DMS79 (cell line): ENCODE results near the gene CNTN6.
"Not testable (repeated sequence)": the region's sequence is repeated elsewhere in the genome, so short reads cannot be mapped to it uniquely, and the experiment has no call there.

Experiments used
- DNase-seq: peaks from one replicate; lab custom pipeline; 2025; lab: John Stamatoyannopoulos, UW

CNTN6 gene

DNA sequence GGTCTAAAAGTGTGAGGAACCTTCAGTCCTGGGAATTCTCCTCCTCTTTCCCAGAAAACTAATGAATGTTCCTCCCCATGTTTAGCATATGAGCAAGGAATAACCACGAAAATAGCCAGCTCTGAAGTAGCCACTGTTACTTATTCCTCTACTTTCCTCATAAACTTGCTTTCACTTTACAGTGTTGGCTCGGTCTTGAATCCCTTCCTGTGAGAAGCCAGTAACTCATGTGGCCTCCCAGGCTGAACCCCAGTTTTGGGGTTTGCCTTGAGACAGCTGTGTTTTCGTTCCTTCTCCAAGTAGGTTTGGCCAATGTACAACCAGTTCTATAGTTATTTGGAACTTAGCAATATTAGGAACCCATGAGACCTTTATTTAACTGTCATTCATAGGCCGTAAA, 195.0 kb downstream of the CNTN6 start:
- DNase-seq: no peak

DNA sequence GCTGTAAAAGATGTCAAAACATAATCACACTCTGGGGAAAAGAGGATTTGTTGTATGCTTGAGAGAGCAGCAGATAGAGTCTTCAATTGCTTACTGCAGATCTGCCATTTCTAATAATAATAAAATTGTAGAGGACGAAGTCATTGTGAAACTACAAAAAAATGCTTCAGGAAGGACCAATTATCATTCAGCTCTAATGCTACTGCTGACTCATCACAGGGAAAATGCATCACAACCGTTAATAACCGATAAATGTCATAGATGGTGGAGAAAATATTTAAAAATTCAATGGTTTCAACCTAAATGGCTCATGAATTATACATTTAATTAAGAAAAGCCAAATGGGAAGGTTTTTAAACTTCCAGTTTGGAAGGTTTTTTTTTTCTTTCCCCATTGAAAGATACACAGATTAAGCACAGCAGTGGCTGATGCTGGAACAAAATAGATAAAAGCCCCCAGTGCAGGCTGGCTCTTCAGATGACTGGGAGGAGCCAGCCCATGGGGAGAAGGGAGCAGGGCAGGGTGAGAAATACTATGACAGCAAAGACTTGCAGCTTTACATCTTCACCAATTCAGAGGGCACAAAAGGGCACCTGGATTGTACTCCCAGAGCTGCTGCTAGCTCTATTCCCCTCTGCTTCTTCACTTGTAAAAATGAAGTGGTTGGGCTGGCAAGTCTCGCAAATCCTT, 196.1 kb downstream of the CNTN6 start:
- no peak for DNase-seq

DNA sequence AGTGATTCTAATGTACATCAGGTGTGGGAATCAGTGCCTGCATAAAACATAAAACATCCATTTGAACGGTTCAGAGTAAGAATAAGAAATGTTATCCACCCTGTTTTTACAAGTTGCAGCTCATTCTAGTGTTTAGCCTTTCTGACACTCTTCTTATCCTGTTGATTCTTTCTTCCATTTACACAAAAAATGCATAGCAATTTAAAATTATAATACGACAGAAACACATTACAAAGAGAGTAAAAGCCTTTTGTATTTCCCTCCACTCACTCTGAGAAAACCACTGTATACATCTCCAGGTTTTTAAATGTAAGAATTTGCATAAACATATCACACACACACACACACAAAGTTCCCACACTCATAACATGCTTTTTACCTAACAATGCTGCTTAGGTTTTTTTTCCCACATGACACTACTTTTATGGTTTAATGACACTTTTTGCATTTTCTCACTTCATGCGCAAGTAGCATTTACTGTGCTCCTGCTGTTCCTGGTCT, 199.8 kb downstream of the CNTN6 start:
- DNase-seq: no peak

DNA sequence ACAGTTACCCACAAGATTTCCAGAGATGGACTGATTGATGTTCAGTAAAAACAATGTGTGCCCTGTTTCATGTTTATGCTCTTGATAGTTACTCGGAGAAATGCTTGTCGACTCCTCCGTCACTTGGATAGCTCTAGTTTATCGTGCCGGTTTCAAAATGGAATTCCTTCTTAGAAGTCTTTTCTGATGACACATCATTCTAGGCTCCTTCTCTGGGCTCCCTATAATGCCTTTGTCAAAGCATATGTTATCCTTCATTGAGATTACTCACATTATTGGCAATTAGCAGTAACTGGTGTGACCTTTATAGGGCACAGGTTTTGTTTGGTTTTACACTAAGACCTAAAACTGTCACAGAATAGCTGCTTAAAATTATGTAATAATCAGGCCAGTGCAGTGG, 201.8 kb downstream of the CNTN6 start:
- DNase-seq: no peak

DNA sequence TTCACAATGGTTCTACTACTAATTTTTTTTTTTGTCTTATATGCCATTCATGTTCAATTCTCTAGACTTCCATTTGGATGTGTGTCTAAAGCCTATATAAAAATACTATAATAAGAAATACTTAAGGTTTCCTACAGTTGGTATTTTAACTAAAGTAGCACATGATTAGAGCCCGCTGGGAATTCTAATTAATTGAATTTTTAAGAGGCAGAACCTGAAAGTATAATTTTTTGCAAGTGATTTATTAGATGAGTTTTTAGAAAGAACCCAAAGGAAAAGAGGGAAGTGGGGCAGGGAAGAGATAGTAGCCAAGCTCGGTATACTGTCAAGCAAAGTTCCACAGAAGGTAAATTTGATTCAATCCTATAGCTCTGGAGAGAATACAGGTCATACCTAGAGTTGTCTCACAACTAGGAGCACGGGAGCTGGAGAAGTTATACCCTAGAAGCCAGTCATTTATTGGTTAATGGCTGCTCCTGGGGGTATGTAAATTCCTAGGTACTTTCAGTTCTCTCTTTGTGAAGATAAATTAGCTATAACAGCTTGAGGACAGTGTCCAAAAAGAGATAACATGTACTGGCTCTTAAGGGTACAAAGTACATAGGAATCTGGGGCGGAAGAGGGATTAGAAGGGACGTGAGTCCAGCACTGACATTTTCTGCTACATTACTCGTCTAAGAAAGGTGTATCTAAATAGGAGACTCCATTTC, 225.6 kb downstream of the CNTN6 start:
- no peak for DNase-seq

DNA sequence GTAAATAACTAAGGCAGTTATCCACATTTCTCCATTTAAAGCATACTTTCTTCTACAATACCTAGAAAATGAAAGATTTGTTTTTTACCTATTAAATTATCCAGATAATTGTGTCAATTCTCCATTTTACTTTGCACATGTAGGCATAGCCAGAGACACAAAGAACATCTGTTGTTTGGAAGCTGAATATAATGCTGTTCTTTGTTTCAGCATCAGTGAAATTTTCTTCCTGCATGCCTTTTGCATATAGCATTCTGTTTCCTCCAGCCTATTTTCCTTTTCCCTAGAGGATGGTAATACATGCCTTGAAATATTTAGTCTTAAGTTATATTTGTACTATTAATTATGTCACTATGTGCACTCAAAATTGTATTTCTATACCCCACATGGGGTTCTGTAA, 233.7 kb downstream of the CNTN6 start:
- DNase-seq: no peak

DNA sequence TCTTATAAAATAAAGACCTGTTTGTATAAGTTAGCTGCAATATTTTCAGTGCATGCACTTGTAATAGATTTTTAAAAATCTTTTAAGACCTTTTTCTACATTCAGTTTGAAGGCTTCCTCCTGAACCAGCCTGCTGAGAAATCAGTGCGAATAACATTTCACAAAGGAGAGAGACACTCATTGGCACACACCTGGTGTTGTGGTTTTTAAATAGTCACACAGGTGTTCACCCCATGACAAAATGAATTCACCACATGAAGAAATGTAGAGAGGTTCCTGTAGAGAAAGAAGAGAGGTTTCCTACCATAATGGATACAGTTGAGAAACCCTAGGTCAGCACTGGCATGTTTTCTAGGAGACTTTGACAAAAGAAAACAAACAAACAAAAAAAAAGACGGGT, 237.3 kb downstream of the CNTN6 start:
- no peak for DNase-seq

DNA sequence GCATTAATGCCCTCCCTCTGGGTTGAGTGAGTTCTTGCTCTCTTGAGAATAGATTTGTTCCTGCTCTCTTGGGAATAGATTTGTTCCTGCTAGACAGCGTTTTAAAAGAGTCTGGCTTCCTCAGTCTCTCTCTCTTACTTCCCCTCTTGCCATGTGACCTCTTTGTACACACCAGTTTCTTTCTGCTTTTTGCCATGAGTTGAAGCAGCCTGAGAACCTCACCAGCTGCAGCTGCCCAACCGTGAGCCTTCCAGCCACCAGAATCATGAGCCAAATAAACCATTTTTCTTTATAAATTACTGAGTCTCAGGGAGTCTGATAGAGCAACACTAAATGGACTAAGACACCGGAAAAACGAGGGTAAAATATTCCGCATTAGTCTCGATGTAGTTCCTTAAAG, 253.6 kb downstream of the CNTN6 start:
- DNase-seq: no peak

DNA sequence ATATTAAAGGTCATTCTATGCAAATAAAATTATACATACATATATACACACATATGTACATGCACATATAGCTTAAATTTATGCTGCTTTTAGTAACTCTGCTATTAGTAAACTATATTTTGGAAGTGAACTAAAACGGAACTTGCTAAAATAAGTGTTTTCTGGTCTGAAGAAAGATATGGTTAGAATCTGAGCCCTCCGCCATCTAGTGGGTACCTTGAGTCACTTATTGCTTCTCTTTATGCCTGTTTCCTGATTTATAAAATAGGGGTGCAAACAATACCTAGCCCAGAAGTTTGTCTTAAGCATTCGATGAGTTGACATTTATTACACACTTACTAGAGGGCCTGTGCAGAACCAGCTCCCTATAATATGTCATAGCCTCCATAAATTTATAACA, 255.7 kb downstream of the CNTN6 start:
- no peak for DNase-seq

DNA sequence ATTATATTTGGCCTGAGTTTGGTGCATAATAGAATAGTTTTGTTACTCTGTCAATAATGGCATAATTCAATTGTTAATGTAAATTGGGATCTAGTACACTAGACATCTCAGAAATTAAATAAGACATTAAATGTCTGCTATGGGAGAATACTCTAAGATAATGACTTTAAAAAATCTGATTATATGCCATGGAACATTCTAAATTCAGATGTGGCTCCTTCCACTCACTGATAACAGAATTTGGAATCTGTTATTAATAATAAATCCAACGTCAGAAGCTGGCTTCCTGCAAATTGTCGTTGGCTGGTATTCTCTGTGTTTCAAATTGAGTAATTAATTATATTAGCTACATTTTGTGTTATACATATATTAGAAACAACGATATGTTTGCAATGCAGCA, 258.1 kb downstream of the CNTN6 start:
- no peak for DNase-seq

DNA sequence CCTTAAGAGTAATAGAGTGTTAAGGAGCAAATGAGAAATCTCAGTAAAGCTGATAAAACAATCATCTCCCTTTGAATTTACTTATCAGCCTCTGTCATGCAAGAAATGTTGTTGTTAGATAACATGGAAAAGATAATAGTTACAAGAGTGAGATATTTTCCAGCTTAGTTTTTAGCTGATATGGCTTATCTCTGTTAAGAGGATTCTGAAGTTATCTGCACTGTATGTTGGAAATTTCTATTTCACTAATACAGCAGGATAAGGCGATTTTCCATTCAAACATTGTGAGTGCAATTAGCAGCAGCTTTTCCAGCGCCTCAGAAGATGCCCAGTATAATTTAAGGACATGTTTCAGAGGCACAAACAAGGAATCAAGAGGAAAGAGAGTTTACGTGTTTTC, 262.9 kb downstream of the CNTN6 start:
- no peak for DNase-seq

DNA sequence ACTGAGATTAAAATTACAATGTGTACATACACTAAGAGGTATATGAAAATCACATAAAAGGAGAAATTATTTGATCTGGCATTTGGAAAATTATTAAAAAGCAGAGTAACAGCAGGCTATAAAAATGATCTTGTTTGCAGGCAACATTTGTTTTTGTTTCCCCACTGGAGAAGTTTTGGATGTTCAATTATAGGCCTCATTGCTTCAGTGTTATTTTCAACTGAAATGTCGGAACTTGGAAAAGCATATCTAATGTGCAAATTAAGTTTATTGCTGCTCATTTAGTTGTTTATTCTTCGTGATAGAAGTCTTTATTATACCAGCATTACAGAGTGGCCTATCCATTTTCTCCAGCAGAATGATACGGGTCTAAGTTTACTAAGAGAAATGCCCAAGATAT, 263.3 kb downstream of the CNTN6 start:
- DNase-seq: no peak

DNA sequence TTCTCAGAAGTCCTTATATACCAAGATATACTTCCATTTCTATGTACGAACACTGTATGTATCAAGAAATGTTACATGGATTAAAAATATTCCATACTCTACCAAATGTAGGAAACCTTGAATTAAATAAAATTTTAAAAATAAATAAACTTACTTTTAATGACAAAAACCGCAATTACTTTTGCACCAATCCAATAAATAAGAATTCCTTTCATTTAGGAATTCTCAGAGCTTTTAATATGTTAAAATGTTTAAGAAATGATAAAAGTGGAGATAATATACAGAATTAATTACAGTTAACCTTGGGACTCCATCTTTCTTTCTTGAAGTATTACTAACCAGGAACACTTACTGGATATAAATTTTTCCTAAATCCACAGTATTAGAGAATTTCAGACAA, 272.7 kb downstream of the CNTN6 start:
- DNase-seq: no peak

DNA sequence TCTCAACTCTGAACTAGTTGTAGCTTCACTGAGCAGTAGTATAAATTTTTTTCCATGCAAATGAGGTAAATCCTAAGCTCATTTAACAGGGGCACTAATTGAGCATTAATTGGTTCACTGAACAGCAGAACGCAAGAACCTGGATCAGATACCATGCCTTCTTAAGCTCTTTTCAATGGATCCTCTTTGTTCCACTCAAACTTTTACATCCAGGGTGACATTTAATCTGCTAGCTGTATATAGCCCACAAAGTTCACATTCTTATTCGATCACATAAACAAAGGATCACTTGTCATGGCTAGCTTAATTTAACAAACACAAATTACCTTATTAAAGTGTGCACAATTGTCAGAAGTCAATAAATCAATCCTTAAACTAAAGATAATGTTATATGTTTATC, 281.6 kb downstream of the CNTN6 start:
- no peak for DNase-seq

DNA sequence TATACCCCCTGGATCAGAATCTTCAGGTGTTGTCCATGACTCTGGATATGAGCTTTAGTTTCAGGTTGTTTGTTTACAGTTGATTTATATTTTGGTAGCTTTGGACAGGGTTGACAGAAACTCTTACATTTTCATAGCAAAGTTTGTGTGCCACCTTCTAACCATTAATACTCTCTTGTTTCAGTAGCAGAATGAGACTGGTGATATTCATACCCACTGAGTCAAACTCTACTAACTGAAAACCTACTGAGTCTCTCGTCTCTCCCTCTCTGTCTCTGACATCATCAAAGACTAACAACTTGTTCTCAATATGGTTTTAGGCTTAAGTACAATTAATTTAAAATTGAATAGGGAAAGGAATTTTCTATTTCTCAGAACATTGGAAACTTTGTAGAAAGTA, 282.3 kb downstream of the CNTN6 start:
- DNase-seq: no peak

DNA sequence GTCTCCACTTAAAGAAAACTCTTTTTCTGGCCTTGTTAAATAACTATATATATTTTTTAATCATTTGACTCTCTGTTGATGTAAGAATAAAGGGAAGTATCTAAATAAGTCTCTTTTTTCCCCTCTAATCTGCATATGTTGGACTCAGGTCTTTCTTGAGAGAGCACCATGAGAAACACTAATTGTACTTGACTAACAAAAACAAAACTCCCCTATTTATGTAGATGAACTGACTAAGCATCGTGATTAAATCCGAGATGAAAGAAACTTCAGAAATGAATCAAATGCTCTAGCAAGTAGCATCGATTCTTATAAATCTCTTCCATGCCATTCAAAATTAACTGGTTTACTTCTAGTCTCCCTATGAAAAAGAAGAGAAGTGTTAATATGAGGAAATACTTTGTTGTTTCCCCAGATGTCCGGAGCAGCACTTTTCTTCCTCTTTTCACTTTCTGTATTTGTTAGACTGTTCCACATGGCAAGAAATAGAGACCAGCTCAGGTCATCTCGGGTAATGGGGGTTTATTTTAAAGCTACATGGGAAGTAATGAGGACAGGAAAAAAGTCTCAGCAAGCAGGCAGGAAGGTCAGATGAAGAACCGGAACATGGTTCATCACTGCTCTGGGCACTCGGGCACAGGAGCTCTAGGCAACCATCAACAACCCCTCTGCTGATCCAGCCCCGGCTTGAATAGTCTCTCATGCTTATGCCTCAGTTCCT, 288.3 kb downstream of the CNTN6 start:
- DNase-seq: no peak

DNA sequence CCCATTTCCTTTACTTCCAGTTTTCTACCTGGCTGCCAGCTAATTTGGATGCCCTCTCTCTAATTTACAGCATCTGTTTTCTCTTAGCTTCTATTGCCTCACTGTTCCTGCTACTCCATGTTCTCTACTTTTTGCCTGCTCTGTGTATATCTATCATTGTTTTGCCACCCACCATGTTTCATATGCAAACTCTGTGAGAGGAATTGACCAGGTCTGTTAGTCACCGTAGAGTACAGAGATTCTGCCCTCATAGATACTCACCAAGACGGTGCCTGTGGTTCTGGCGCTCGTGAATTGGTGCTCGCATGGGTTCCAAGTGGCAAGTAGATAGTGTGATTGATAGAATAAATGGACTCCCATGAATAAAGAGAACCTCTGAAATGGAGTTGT, 288.8 kb downstream of the CNTN6 start:
- DNase-seq: no peak

DNA sequence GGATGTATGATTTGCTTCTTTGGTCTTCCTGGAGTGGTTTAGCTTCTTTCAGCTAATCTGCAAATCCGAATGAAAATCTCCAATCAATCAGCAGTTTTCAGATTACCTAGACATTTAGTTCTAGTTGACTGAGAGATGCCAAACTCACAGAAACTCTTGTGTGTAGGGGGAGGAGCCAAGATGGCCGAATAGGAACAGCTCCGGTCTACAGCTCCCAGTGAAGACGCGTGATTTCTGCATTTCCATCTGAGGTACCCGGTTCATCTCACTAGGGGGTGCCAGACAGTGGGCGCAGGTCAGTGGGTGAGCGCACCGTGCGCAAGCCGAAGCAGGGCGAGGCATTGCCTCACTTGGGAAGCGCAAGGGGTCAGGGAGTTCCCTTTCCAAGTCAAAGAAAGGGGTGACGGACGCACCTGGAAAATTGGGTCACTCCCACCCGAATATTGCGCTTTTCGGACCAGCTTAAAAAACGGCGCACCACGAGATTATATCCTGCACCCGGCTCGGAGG, 294.6 kb downstream of the CNTN6 start:
- not testable (repeated sequence) for DNase-seq

DNA sequence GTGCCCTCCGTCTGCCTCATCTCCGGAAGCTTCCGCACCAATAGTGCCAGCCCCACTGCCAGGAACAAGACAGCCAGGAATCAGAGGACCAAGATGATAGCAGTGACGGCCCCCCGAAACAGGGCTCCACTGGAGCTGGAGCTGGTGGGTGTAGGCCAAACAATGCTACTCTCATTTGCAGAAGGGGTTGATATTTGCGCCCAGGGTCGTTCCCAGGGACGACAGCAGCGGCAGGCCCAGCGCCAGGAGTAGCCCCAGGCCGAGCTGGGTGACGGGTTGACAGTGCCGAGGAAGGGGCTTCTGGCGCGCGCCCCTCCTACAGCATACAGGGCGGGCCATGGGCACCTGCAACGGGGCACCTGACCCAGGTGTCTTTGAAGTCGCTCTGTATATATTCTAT, 301.4 kb downstream of the CNTN6 start:
- no peak for DNase-seq

DNA sequence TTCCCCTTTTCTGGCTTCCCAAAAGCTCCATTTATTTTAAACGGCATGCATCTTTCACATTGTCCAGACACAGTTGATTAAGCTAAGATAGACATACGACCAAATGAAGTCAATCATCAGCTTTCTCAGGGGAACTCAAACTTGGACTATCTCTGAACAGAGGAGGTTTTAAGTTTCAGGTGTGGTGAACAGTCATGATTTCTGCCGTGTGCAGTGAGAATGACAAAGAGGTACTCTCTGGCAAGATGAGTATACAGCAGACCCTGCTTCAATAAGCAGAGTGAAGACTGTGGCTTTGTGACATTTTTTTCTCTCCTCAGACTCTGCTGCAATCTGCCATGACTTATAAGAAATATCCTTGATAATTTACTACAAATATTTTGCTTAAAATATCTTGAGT, 307.7 kb downstream of the CNTN6 start:
- no peak for DNase-seq

DNA sequence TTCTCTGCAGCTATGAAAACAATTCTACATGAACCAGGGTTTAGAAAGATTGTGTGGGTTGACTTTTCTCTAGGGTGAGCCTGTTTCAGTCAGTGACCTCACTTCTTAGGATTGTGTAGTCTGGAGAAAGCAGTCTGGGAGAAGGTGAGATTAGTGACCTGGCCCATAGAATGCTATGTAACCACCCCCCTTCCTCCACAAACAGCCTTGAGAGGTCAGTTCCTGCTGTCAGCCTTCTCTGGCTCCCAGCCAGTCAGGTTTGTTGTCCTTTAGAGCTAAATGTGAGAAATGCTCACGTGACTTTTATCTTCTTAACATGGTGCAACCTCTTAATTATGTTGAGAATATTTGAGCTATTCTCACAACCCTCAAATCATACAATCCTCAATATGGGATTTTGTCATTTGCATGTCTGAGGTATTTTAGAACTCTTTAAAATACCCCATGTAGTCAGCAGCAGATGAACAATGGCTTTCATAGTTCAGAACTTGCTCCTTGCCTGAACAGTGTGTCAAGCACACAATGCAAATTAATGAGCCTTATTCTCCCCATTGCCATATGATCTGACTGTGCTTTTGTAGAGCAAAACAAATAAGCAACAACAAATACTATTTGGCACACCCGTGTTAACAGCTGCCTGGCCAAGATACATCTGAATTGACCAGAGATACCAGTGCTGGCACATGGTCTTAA, 311.6 kb downstream of the CNTN6 start:
- DNase-seq: no peak

DNA sequence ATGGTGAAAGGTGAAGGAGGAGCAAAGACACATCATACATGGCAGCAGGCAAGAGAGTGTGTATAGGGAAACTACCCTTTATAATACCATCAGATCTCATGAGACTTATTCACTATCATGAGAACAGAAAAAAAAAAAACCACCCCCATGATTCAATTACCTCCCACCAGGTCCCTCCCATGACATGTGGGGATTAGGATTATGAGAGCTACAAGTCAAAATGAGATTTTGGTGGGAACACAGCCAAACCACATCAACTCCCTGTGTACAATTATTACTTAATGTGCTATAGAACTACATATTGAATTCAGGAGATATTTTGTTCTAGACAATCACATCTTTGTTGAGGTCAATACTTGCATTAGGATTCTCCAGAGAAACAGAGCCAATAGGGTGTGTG, 313.4 kb downstream of the CNTN6 start:
- no peak for DNase-seq
